T-helper 2 cell (primary cell): ENCODE results near the gene EFNB2.

ENCODE experiments used
- DNase-seq, 5 experiments: peaks; one replicate each; pipeline versions ENCODE4 v3.0.0 to v3.0.0-alpha.2; 2012 to 2022
- total RNA-seq, 2 donors: gene quantifications; one replicate each; lab custom pipeline; 2026; lab: John Stamatoyannopoulos, UW

The EFNB2 gene
- total RNA-seq = 3.7 to 4.4 reads per million in 2 donors

DNA sequence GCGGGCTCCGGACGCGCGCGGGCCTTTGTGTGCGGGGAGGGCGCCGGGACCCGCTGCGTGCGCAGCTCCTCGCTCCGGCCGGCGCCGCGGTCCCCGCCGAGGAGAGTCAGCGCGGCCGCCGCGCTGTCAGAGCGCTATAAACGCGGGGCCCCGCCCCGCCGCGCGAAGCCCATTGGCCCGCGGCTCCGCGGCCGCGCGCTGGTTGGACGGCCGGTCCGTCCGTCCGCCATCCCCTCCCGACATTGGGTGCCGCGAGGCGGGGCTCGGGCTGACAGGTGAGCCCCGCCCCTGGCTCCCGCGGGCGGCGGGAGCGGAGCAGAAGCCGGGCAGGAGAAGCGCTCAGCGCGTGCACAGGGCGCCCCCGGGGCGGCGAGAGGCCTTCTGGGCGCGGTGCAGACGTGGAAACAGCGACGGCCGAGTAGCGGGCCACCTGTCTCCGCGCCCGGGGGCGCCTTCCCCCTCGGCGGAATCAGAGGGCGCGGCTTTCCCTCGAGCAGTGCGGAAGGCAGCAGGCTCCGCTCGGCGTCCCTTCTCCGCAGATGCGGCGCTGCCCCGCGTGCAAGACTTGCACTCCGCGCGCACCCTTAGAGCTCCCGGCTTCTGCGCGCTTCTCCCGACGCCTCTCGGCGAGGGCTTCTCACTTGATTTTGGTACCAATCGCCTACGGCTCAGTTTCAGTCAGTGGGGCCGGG lies at the start of gene EFNB2:
EFNB2 (minus strand) TSS at position 111 of the 692 bp plus-strand sequence. CDS start 698 bp downstream, outside the sequence.
- peak; percentile 70 to 94 (median 80) for DNase-seq

GRCh38 chr13:106581225-106581624 lies 45.8 kb upstream of the EFNB2 start:
- no peak for DNase-seq

GRCh38 chr13:106575896-106576295 lies 40.4 kb upstream of the EFNB2 start:
- DNase-seq = no peak

GRCh38 chr13:106573868-106574267 lies 38.4 kb upstream of the EFNB2 start:
- no peak for DNase-seq

GRCh38 chr13:106573284-106573846 lies 37.9 kb upstream of the EFNB2 start:
- DNase-seq = no peak

- DNase-seq = peak in 4 of 5 experiments; percentile 38 to 77 (median 57)
Observed at GRCh38 chr13:106570299-106570852, 34.9 kb upstream of the EFNB2 start.

DNA sequence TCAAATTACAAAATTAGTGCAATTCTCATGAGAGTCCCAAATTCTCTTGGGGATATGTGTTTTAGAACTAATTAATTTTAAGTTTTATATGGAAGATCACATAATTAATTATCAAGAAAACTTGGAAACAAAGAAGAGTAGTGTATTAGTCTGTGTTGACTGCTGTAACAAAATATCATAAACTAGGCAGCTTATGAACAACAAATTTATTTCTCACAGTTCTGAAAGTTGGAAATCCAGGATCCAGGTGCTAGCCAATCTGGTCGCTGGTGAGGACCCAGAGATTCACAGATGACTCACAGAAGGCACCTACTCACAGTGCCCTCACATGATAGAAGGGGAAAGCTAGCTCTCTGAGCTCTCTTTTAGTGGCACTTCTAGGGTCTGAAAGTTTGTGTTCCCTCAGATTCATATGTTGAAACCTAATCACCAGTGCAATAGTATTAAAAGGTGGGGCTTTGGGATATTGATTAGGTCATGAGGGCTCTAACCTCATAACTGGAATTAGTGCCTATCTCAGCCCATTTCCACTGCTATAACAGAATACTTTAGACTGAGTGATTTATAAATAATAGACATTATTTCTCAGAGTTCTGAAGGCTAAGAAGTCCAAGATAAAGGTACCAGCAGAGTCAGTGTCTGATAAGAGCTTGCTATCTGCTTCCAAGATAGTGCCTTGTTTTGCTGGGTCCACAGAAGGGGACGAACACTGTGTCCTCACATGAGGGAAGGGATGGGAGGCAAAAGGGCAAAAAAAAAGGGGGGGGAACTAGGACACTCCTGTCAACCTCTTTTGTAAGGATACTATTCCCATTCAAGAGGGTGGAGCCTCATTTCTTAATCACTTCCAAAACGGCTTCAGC lies 34.0 kb upstream of the EFNB2 start:
- no peak for DNase-seq

GRCh38 chr13:106568299-106569003 lies 33.0 kb upstream of the EFNB2 start:
- DNase-seq = no peak

DNA sequence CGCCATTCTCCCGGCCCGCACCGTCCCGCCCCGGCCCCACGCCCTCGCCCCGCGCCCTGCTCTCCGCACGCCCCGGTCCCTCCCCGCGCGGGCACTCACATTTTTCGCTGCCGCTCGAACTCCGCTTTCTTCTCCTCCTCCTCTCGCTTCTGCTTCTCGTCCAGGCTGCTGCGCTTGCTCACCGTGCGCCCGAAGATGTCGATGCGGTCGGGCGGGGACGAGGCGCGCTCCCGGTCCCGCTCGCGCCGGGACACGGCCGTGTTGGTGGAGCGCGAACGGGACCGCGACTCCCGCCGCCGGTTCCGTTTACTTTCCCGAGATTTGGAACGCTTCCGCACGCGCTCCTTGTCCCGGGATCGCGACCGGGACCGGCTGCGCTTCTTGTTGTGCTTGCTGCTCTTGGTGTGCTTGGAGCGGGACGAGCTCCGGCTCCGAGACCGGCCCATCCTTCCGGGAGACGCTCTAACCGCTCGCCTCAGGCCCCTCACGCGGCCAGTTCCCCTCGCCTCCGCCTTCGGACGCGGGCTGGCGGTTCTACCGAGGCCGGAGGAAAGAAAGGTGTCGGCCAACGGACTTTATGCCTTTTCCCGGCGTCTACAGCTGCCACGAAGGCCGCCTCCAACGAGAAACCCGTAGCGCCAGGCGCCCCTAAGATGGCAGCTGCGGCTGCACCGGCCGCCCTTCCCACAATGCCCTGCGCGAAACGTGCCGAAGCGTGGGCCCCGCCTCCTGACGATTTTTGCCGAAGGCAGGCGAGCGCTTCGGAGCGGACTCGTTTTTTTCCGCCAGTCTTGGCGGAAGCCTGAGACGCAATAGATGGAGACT lies 32.2 kb upstream of the EFNB2 start, which contains the start of gene ARGLU1:
ARGLU1 (minus strand) TSS at position 664 of the 825 bp plus-strand sequence; CDS start at position 446, 218 bp downstream.
- peak; percentile 86 to 94 (median 92) for DNase-seq

DNA sequence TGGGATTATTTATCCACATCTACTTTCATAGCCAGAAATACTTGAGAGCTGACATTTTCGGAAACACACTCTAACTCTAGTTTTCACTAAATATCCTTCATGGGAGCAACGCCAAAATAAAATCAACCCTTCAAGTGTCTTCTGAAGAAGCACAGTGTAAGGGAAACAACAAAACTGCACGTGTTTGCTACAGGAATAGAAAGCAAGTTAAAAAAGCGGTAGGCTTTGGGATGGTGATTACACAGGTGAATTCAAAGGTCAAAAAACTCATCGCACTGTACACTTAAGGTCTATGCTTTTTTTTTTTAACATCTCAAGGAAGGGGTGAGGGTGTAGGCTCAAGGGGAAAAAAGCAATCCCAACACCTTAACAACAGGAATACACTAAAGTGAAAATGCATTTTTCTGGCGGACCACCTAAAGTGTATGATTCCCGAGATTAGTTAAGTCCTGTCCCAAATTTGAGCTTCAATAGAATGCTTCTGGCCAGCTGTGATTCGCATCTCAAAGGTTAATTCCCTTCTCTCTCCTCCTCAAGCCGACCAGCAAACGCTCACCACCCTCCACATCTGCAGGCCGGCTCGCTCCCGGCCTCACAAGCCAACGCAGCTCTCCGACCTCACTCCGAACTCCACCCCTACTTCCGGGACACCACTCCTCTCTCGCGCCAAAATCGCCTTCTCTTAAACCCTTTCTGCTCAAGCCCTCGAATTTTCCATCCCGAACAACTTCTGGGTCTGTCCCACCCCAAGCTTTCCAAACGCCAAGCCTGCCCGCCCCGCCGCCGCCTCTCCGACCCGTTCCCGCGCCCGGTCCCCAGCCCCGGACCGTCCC lies 31.4 kb upstream of the EFNB2 start:
- peak in 3 of 5 experiments; percentile 8 to 62 (median 11) for DNase-seq

DNA sequence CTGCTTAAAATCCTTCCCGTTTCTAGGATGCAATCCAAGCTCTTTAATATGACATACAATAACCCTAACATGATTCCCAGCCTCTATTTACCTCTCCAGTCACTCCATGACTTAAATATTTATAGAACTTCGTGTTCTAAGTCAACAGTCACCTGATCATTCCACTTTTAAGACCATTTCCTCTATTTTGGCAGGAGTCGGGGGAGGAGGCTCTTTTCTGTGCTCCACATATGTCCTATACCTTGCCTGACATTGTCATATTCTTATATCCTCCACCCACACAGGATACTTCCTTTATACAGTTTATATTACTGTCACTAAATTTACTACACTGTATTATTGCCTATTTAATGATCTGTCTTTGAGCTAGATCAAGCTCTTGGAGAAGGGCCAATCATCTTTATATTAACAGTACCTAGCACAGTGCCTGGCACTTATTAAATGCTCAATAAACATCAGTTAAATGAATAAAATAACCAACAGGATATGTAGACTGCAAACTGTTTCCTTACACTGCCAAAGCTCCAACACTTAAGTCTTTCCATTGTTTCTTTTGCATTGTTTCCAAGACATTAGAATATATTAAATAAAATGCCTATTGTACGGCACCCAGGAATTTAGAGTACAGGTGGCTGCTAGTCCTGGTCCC lies 29.8 kb upstream of the EFNB2 start:
- no peak for DNase-seq

DNA sequence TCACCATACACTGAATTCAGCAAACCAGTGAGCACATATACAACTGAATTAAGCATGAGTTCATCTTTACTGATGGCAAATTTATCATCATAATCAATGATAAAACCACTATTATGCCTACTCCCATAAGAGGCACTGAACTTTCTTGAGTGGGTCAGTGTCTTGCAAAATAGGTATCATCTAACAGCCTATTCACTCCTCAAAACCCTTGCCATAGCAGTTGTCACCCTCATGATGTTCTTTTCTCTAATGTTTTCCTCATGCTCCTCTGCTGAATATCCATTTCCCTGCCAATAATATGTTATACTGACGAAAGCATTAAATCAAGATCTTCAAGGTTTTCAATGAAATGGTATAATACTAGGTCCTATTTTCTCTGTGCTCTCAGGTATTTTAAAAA lies 26.8 kb upstream of the EFNB2 start:
- no peak for DNase-seq

GRCh38 chr13:106561551-106562170 lies 26.2 kb upstream of the EFNB2 start:
- peak in 2 of 5 experiments; percentile 18 to 56 for DNase-seq

DNA sequence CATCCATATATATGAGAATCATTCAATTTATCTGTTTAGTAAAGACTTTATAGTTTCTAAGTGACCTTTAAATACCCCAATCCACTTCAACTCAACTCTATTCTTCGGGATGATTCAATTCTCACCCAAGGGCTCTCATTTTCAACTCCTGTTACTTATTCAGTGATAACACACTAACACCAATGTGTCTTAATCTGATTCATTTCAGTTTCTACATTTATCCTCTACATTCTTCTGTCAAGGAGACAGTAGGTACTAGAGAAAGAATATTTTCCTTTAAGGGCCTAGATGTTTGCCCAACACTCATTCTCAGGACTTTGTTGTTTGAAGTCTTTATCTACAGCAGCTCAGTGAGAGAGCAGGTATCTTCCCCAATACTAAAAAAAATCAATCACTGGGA lies 25.4 kb upstream of the EFNB2 start:
- peak in 1 of 5 experiments; percentile 56 for DNase-seq

DNA sequence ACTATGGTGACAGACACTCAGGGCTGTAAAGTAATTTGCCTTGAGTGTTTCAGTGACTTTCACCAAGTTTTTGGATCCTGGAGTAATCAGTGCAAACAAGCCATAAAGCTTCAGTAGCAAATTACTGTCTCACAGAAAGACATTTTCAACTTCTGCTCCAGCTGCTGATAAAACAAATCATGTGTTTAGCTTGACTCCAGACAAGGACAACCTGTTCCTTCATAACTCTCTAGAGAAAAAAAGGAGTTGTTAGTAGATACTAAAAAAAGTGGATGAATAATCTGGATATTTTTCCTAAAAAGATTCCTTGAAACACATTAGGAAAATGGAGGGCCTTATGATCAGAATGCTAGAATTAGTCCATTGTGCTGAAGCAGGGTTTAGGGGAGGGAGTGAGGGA lies 23.1 kb upstream of the EFNB2 start:
- DNase-seq = no peak

DNA sequence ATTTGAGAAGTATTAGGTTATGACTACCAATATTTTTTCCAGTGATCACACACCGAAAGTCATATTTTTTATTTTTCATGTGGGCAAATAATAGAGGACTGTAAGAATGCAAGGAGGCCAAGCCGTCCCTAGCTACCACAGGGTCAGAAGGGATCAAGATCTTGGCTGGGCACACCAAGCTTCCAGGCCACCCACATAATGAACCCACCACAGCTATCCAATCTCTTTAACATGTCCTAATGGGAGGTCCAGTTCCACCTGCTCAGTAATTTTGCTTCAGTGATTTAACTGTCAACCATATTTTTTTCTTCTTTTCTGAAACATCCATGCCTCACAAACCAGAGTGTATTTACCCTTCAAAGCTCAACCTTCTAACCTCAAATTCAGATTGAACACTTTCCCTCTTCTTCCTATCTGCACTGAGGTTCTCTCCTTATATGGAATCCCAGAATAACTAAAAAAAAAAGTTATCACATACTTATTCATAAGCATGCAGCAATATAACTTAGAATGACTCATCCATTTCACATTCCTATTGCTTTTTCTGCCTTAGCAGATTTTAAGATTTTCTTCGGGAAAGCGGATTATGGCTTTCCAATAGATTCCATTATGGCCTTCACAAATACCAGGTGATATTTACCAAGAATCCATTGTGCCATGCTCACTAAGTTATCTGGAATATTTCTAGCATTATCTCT lies 20.3 kb upstream of the EFNB2 start:
- no peak for DNase-seq

GRCh38 chr13:106551751-106552150 lies 16.3 kb upstream of the EFNB2 start:
- DNase-seq = no peak

DNA sequence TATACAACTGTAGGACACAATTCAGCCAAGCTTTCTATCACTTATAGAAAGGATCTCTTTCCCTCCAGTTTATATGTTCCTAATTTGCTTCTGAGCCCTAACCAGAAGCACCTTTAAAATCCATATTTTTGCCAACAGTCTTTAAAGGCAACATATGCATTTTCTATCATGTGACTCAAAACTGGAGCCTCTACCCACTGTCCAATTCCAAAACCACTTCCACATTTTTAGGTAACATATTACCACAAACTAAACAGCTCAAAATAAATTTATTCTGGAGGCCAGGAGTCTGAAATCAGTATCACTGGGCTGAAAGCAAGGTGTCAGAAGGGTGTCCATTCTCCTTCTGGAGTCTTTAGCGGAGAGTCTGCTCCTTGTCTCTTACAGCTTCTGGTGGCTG lies 15.9 kb upstream of the EFNB2 start:
- no peak for DNase-seq
